GM12892 (cell line): ENCODE results near the gene MBNL1.

Experiments
- POLR2A ChIP-seq: IDR thresholded peaks from 2 replicates; pipeline ENCODE4 v1.6.1; 2011; ENCODE audit warnings: low read depth, low read length, control low read depth
- POLR2AphosphoS5 ChIP-seq: IDR thresholded peaks from 2 replicates; pipeline ENCODE4 v1.6.1; 2011; ENCODE audit warnings: low read depth, low read length, control low read depth
- TAF1 ChIP-seq: IDR thresholded peaks from 2 replicates; pipeline ENCODE4 v1.6.1; 2011; ENCODE audit warnings: low read depth, mild to moderate bottlenecking, control low read depth, low read length, borderline replicate concordance

DNA sequence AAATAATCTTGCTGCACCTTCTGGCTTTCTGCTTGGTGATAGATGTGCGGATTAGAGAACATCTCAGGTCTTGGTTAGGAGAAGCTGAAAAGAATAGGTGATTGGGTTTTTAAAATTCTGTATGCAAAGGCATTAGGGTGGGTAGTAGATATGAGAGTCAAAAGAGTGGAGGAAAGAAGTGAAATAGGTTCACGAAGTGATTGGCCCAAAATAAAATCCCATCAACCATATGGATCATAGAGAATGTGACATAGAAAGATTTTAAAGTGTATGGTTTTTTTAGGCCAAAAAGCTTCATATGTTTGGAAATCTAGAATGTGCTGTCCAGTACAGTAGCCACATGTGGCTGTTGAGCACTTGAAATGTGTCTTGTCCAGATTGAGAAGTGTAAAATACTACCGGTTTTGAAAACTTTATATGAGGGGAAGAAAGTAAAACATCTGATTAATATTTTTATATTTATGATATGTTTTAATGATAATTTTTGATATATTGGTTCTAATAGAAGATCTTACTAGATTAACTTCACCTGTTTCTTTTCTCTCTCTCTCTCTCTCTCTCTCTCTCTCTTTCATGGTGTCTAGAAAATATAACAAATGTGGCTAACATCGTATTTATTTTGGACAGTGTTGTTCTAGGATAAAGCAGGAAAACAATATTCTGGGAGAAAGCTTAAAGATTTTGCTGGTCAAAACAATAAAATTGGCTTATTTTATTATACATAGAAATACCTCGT, 2.9 kb downstream of the MBNL1 start:
- TF ChIP-seq POLR2AphosphoS5 (no peak), POLR2A (0 out of 2 replicates have a peak, but pooled peaks have one; percentile 13), TAF1 (no peak)
